GM12873 (cell line): ENCODE results near the gene MED22.
A peak's percentile ranks its signal among the peaks of the same experiment; 100 is the strongest.

ENCODE experiments used
- CTCF ChIP-seq: IDR thresholded peaks from 2 replicates; pipeline ENCODE4 v1.5.1; 2012; ENCODE audit warnings: low read depth, mild to moderate bottlenecking, moderate library complexity, low read length, control low read depth; ENCODE audit not compliant: insufficient read depth; ENCODE audit errors: missing control alignments

Gene MED22

DNA sequence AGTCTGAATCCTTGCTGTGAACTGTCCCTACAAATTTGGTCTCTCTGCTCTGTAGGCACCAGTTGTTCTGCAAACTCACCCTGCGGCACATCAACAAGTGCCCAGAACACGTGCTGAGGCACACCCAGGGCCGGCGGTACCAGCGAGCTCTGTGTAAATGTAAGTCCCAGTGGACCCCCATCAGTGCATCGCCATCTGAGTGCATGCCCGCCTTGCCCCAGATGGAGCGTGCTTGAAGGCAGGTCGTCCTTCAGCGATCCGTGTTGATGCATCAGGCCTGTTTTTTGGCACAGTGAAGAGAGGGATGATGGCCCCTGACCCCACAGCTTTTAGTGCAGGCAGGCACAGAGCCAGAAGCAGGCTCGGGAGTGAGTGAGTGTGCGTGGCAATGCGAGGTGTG, 9.7 kb upstream of the MED22 start:
- TF ChIP-seq CTCF, result no peak

DNA sequence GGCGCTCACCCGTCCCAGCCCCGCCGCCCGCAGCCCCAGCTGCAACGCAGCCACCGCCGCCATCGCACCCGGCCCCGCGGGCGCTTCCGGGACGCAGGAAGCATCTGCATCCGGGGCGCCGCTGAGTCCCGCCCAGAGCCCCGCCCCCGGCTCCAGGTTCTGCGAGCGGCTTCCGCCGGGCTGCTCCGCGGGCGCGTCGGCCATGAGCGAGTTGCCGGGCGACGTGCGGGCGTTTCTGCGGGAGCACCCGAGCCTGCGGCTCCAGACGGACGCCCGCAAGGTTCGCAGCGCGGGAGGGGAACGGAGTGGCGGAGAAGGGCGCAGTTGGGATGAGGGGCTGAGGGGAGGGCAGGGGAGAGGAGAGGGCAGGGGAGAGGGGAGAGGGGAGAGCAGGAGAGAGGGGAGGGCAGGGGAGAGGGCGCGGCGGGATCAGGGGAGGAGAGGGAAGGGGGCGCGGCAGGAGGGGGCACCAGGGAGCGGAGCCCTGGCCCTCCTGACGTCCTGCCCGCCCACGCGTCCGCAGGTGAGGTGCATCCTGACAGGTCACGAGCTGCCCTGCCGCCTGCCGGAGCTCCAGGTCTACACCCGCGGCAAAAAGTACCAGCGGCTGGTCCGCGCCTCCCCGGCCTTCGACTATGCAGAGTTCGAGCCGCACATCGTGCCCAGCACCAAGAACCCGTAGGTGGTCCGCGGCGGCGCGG, 8.6 kb upstream of the MED22 start, which contains the start of the genes SURF1 and SURF2:
Gene SURF1, minus strand, starts transcription at position 97 of the 701 bp plus-strand sequence. Its CDS starts 34 bp downstream, at position 63.
Gene SURF2, plus strand, starts transcription at position 160 of the 701 bp plus-strand sequence. Its CDS starts 43 bp downstream, at position 203.
- TF ChIP-seq CTCF, result peak; percentile 12

DNA sequence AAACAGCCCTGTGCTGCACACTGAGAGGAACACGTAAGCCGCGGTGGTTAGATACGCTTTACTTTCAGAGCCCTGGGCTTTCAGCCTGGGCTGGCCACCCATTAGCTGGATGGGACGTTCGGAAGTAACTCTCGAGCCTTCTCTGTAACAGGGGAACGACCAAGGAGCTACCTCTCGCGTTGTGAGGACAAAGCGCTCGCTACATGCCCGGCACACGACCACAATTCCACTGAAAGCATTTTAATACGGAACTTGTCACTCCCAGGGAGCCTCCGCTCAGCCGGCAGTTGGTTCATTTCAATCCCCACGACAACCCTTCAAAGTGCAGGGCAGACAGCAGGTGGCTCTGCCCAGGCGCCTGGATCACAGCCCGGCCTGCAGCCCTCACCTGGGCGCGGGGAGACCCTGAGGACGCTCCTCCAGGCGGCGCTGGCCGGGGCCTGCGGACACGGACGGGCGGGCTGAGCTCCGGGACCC, 8.0 kb upstream of the MED22 start:
- TF ChIP-seq CTCF, result no peak

DNA sequence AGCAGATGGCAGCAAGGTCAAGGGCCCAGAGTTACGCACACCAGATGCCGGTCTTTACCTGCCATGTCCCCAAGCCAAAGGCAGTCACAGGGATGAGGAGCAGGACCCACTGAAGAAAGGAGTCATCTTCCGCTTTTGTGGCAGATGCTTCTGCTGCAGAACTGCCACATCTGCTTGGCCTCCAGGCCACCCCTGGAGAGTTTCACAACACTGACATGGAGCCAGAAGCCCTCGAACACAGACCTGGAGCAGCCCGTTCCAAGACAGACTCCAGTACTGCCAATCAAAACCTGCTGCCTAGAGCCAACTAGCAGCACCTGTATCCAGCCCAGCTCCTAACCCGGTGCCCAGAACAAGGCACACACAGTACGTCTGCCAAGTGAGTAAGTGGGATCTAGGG, 6.8 kb upstream of the MED22 start:
- TF ChIP-seq CTCF, result no peak

- no peak for TF ChIP-seq CTCF
Measured at GRCh38 chr9:133353548-133353947, 5.6 kb upstream of the MED22 start.

GRCh38 chr9:133352635-133353340, 4.9 kb upstream of the MED22 start:
- no peak for TF ChIP-seq CTCF

DNA sequence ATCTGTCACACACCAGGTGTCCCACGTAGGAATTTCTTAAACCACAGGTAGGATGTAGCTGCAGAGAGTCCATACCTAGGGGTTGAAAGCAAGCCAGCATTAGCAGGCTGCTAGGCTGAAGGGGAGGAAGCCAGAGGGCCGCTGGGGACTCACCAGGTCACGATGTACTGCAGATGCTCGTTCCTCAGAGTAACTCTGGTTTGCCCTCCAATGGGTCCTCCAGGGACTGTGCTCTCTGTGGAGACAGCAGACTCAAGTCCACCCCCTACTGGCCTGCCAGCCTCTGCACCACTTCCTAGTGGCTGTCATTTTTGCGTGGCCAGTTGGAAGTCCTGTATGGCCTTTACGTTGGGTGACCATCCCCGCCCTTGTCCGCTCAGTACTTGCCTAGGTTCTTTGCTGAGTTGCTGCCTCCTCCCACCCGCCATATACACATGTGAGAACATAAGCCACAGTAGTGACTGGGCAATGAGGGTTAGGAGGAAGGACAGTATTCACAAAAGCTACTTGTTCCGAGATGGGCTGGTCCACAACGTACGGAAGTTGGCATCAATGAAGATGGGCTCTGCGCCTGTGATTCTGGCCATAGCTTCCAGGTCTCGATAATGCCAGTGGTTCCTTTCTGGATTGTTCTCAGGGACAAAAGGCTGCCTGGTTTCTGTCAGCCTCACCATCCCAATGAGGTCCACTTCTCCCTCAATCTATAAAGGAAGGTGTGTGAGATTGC, 4.1 kb upstream of the MED22 start:
- TF ChIP-seq CTCF, result peak; percentile 81
